ENCODE results near the gene ZNF577. TPM values are rescaled to one million over a fixed set of nuclear protein-coding genes. Genes with fewer than 3 reads are reported as not detected.
A peak's percentile ranks its signal among the peaks of the same experiment; 100 is the strongest.

The ZNF577 gene
- 6.3 and 8.4 TPM in 2 replicates for total RNA-seq (2022)
- Bru-seq, nascent RNA, result percentile 63 among the genes with signal in this experiment
- percentile 72 among the genes with signal in this experiment for BruChase-seq, experiment 1, labeled RNA remaining after a 6-hour chase
- percentile 79 among the genes with signal in this experiment for BruChase-seq, experiment 2, labeled RNA remaining after a 2-hour chase
- long read RNA-seq, partial matches to known transcripts, result 1 of 2 reads
- long read RNA-seq, other reads (novel, unspliced or antisense), result 0 of 2 reads

DNA sequence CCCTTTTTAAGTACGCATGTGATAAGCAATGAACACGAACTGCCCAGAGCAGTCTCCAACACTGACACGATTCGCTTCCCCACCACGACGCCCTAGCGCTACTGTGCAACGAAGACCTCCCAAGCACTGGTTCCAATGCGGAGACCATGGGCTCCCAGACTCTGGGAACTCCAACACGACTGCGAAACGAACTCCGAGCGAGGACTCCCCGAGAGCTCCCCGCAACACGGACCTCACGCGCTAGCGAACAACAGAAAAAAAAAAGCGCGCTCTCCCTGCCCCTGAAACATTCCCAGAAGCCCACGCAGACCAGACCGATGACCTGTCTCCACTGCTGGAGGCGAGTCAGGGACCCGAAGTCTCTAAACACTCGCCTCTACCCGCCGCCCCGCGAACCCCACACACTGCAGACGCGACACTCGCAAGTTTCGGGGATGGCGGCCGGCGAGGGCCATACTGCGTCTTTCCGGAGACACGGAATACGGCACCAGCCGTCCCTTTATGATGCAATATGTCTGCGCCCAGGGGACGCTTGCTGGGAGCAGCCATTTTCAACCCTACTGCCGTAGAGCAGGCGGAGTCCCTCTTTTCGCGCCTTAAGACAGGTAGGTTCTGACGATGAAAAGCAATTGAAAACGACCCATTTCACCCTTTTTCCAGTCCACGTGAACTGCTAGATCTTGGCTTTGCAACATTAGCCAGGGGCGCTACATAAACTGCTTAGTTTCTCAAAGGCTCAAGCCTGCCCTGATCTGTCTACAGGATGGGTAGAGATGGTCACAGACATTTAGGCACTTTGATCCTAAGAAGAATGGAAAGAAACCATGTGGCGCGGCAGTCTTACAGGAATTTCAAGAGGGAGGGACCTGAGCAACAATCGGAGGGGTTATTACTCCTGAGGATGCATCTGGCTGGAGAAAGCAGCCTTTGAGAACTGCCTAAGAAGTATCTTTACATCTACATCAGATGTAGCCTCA is at the start of gene ZNF577:
Gene ZNF577, minus strand, starts transcription at position 430 of the 977 bp plus-strand sequence. CDS start 7,569 bp downstream, outside the sequence.
- POLR2A ChIA-PET, result no interaction called here
- peaks cover 31% of the 10 kb centered on the region for H3K9me3 Mint-ChIP-seq (ENCODE audit: unreplicated experiment)
- H3K27ac Mint-ChIP-seq (ENCODE audit: low read depth, unreplicated experiment), result peak within 1 kb of the TSS; percentile 49

DNA sequence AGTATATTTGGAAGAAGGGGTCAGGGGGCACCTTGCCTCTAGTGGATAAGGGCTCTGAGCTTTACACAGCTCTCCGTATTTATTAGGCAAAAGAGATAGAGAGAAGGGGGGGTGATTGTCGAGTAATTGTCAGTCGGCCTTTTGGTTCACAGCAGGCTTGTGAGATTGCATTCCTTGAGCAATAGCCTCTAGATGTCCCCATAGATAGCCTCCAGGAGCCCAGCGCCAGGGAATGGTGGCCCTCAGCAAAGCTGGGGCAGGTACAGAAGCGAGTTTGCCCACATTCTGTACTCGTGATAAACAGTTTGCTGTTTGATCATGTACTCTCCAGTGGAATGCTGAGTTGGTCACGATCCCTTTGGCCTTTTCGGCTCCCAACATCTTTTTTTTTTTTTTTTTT is 44.2 kb upstream of the ZNF577 start:
- no TSS peak for BruUV-seq (replicated peaks)
- peaks cover 9% of the 10 kb centered on the region for H3K4me1 Mint-ChIP-seq (ENCODE audit: insufficient read depth, unreplicated experiment)
- ChIA-PET POLR2A (no interaction called here), CTCF (no interaction called here)
- no peak overlapping the region for H3K27ac Mint-ChIP-seq (ENCODE audit: low read depth, unreplicated experiment)
- intact Hi-C loops (cut with micrococcal nuclease), result no loop called here
- H3K36me3 Mint-ChIP-seq (ENCODE audit: insufficient read depth, unreplicated experiment), result peaks cover 62% of the 10 kb centered on the region
- no peak for DNase-seq (ENCODE audit: unreplicated experiment)
- H3K4me3 Mint-ChIP-seq (ENCODE audit: unreplicated experiment), result no peak overlapping the region
- peaks cover 24% of the 10 kb centered on the region for H3K9me3 Mint-ChIP-seq (ENCODE audit: unreplicated experiment)
- TF ChIP-seq, protein P1, sequence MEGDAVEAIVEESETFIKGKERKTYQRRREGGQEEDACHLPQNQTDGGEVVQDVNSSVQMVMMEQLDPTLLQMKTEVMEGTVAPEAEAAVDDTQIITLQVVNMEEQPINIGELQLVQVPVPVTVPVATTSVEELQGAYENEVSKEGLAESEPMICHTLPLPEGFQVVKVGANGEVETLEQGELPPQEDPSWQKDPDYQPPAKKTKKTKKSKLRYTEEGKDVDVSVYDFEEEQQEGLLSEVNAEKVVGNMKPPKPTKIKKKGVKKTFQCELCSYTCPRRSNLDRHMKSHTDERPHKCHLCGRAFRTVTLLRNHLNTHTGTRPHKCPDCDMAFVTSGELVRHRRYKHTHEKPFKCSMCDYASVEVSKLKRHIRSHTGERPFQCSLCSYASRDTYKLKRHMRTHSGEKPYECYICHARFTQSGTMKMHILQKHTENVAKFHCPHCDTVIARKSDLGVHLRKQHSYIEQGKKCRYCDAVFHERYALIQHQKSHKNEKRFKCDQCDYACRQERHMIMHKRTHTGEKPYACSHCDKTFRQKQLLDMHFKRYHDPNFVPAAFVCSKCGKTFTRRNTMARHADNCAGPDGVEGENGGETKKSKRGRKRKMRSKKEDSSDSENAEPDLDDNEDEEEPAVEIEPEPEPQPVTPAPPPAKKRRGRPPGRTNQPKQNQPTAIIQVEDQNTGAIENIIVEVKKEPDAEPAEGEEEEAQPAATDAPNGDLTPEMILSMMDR (IDR thresholded peaks at IDR 0.05; ENCODE audit: unreplicated experiment), result no peak
- H3K27me3 Mint-ChIP-seq (ENCODE audit: insufficient read depth, unreplicated experiment), result no peaks in the 10 kb centered on the region

More for the DNA sequence above, at the start of gene ZNF577:
- no TSS peak for BruUV-seq (replicated peaks)
- Mint-ChIP-seq H3K27me3 (ENCODE audit: insufficient read depth, unreplicated experiment) (no peaks in the 10 kb centered on the region), H3K36me3 (ENCODE audit: insufficient read depth, unreplicated experiment) (peaks cover 51% of the 10 kb centered on the region), H3K4me1 (ENCODE audit: insufficient read depth, unreplicated experiment) (no peaks in the 10 kb centered on the region), H3K4me3 (ENCODE audit: unreplicated experiment) (peak within 1 kb of the TSS; percentile 78)
- CTCF ChIA-PET, result no interaction called here
- TF ChIP-seq, protein P1 (IDR thresholded peaks at IDR 0.05; ENCODE audit: unreplicated experiment), result no peak
- no peak for DNase-seq (ENCODE audit: unreplicated experiment)
- intact Hi-C loops (cut with micrococcal nuclease), result no loop called here

DNA sequence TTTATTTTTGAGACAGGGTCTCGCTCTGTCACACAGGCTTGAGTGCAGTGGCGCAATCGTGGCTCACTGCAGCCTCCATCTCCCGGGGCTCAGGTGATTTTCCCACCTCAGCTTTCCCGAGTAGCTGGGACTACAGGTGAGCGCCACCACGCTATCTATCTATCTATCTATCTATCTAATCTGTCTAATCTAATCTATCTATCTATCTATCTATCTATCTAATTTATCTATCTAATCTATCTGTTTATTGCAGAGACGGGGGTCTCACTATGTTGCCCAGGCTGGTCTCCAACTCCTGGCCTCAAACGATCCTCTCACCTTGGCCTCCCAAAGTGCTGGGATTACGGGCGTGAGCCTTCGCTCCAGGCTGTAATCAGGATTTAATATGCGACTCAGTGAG is 40.1 kb upstream of the ZNF577 start:
- H3K4me3 Mint-ChIP-seq (ENCODE audit: unreplicated experiment), result peak overlapping the region; percentile 91

More for the DNA sequence above, 40.1 kb upstream of the ZNF577 start:
- POLR2A ChIA-PET, result interaction anchor here (0.8 kb wide), 1 partner anchor 1024 kb away, joined by 4 read pairs; no protein-coding TSS in a partner anchor
- Mint-ChIP-seq H3K27me3 (ENCODE audit: insufficient read depth, unreplicated experiment) (no peaks in the 10 kb centered on the region), H3K9me3 (ENCODE audit: unreplicated experiment) (peaks cover 8% of the 10 kb centered on the region), H3K36me3 (ENCODE audit: insufficient read depth, unreplicated experiment) (peaks cover 25% of the 10 kb centered on the region), H3K4me1 (ENCODE audit: insufficient read depth, unreplicated experiment) (peaks cover 9% of the 10 kb centered on the region), H3K27ac (ENCODE audit: low read depth, unreplicated experiment) (peak overlapping the region; percentile 89)
- BruUV-seq (replicated peaks), result TSS peak; percentile 17
- TF ChIP-seq, protein P1 (IDR thresholded peaks at IDR 0.05; ENCODE audit: unreplicated experiment), result no peak
- intact Hi-C loops (cut with micrococcal nuclease), result loop anchor here (2.0 to 10.0 kb wide), 3 partner anchors 59 to 307 kb away; partner anchors contain the start of genes ZNF350 and ZNF432
- DNase-seq (ENCODE audit: unreplicated experiment), result no peak
- CTCF ChIA-PET, result no interaction called here

All from MCF 10A (cell line).